Naive B cell (primary cell): Measurements from ENCODE around the gene UGT1A1. TPM values are rescaled to one million over a fixed set of nuclear protein-coding genes. Genes with fewer than 3 reads are reported as not detected.
A peak's percentile ranks its signal among the peaks of the same experiment; 100 is the strongest.

Experiments used
- ATAC-seq, 2 donors: fragments of 150-1000 bp; cut with Tn5 transposase; 2 replicates each; pipeline ENCODE4 v1.10.0; 2021; ENCODE audit warnings: low read depth in 2 of 2, mild to moderate bottlenecking in 2 of 2, moderate library complexity in 2 of 2
- DNase-seq: peaks from one replicate; pipeline ENCODE4 v3.0.0; 2022
- H3K27ac Mint-ChIP-seq, 6 donors: one replicate each; pipeline ENCODE4 v1.8.0; 2020 to 2022; ENCODE audit warnings: mild to moderate bottlenecking in 6 of 6, mixed read lengths in 6 of 6, moderate library complexity in 5 of 6, inconsistent platforms in 2 of 6
- H3K27me3 Mint-ChIP-seq, 3 donors: one replicate each; pipeline ENCODE4 v1.8.0; 2021 to 2022; ENCODE audit warnings: mixed read lengths in 3 of 3, mild to moderate bottlenecking in 1 of 3
- H3K36me3 Mint-ChIP-seq, 2 donors: one replicate each; pipeline ENCODE4 v1.8.0; 2020 to 2022; ENCODE audit warnings: mixed read lengths in 2 of 2, inconsistent platforms in 1 of 2, mild to moderate bottlenecking in 1 of 2
- H3K4me1 Mint-ChIP-seq, 3 donors: one replicate each; pipeline ENCODE4 v1.8.0; 2020 to 2022; ENCODE audit warnings: mixed read lengths in 3 of 3, inconsistent platforms in 1 of 3, mild to moderate bottlenecking in 1 of 3, moderate library complexity in 1 of 3
- H3K4me3 Mint-ChIP-seq, 8 donors: one replicate each; pipeline ENCODE4 v1.8.0; 2020 to 2022; ENCODE audit warnings: mild to moderate bottlenecking in 8 of 8, mixed read lengths in 8 of 8, moderate library complexity in 8 of 8, inconsistent platforms in 2 of 8
- H3K9me3 Mint-ChIP-seq, 7 donors: one replicate each; pipeline ENCODE4 v1.8.0; 2020 to 2022; ENCODE audit warnings: mixed read lengths in 7 of 7, mild to moderate bottlenecking in 5 of 7, inconsistent platforms in 2 of 7, moderate library complexity in 1 of 7
- polyA plus RNA-seq, 6 donors: library from polyadenylated mRNA; unstranded; fragments of 300-500 nt; fragmentation: Illumina TruSeq; gene quantifications; one replicate each; pipeline ENCODE4 v1.2.3, GENCODE V29; 2021; ENCODE audit warnings: low read depth in 6 of 6

Gene UGT1A1
- polyA plus RNA-seq, 6 donors from 2014 or later, result not detected

- H3K4me1 Mint-ChIP-seq, result peaks cover 0 to 4% (median 0%) of the 10 kb centered on the region in 3 donors
- ATAC-seq (no peak), DNase-seq (no peak)
- no peak overlapping the region for H3K4me3 Mint-ChIP-seq
- no peak overlapping the region for H3K27ac Mint-ChIP-seq
- H3K36me3 Mint-ChIP-seq, result no peaks in the 10 kb centered on the region
- H3K27me3 Mint-ChIP-seq, result peaks cover 4 to 35% (median 26%) of the 10 kb centered on the region in 3 donors
- no peaks in the 10 kb centered on the region for H3K9me3 Mint-ChIP-seq
Observed at GRCh38 chr2:233803994-233804393, 43.9 kb downstream of the UGT1A1 start.

- ATAC-seq (no peak), DNase-seq (no peak)
- Mint-ChIP-seq H3K36me3 (no peaks in the 10 kb centered on the region), H3K4me1 (no peaks in the 10 kb centered on the region), H3K27ac (no peak overlapping the region), H3K4me3 (no peak overlapping the region), H3K9me3 (no peaks in the 10 kb centered on the region), H3K27me3 (peaks cover 8 to 43% (median 41%) of the 10 kb centered on the region in 3 donors)
Observed at GRCh38 chr2:233807215-233807865, 47.3 kb downstream of the UGT1A1 start.

- Mint-ChIP-seq H3K4me3 (no peak overlapping the region), H3K9me3 (no peaks in the 10 kb centered on the region), H3K27me3 (peaks cover 6 to 35% (median 33%) of the 10 kb centered on the region in 3 donors), H3K4me1 (no peaks in the 10 kb centered on the region), H3K36me3 (no peaks in the 10 kb centered on the region), H3K27ac (no peak overlapping the region)
- ATAC-seq (no peak), DNase-seq (no peak)
Observed at GRCh38 chr2:233807966-233808935, 48.2 kb downstream of the UGT1A1 start.

GRCh38 chr2:233810385-233810784 is 50.3 kb downstream of the UGT1A1 start:
- Mint-ChIP-seq H3K27me3 (peaks cover 6 to 18% (median 13%) of the 10 kb centered on the region in 3 donors), H3K4me3 (no peak overlapping the region), H3K9me3 (no peaks in the 10 kb centered on the region), H3K27ac (no peak overlapping the region), H3K36me3 (no peaks in the 10 kb centered on the region), H3K4me1 (no peaks in the 10 kb centered on the region)
- ATAC-seq, result no peak
- no peak for DNase-seq

- H3K4me1 Mint-ChIP-seq, result no peaks in the 10 kb centered on the region
- no peak overlapping the region for H3K4me3 Mint-ChIP-seq
- peaks cover 6 to 20% (median 13%) of the 10 kb centered on the region in 3 donors for H3K27me3 Mint-ChIP-seq
- H3K9me3 Mint-ChIP-seq, result no peaks in the 10 kb centered on the region
- DNase-seq (no peak), ATAC-seq (no peak)
- no peaks in the 10 kb centered on the region for H3K36me3 Mint-ChIP-seq
- no peak overlapping the region for H3K27ac Mint-ChIP-seq
Observed at GRCh38 chr2:233811087-233811486, 51.0 kb downstream of the UGT1A1 start.

DNA sequence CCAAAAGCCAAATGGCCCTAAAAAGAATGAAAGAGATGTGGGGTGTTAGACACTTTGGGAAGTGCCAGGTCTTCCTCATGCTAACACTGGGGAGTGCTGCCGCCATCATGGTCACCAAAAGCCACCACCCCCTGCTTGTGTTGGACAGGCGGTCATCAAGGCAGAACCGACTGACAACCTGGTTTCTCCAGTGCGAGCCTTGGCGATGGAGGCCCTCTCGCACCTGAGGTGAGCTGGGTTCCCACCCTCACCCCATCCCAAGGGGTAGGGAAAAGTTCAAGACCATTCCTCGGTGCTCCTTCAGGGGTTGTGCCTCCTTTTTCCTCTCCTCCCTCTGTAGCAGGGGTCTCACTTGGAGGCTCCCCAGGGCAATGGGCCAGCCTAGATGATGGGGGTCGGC is 51.7 kb downstream of the UGT1A1 start:
- no peak overlapping the region for H3K4me3 Mint-ChIP-seq
- H3K27ac Mint-ChIP-seq, result no peak overlapping the region
- H3K27me3 Mint-ChIP-seq, result peaks cover 6 to 25% (median 13%) of the 10 kb centered on the region in 3 donors
- ATAC-seq, result no peak
- H3K4me1 Mint-ChIP-seq, result no peaks in the 10 kb centered on the region
- H3K9me3 Mint-ChIP-seq, result no peaks in the 10 kb centered on the region
- DNase-seq, result no peak
- H3K36me3 Mint-ChIP-seq, result no peaks in the 10 kb centered on the region

DNA sequence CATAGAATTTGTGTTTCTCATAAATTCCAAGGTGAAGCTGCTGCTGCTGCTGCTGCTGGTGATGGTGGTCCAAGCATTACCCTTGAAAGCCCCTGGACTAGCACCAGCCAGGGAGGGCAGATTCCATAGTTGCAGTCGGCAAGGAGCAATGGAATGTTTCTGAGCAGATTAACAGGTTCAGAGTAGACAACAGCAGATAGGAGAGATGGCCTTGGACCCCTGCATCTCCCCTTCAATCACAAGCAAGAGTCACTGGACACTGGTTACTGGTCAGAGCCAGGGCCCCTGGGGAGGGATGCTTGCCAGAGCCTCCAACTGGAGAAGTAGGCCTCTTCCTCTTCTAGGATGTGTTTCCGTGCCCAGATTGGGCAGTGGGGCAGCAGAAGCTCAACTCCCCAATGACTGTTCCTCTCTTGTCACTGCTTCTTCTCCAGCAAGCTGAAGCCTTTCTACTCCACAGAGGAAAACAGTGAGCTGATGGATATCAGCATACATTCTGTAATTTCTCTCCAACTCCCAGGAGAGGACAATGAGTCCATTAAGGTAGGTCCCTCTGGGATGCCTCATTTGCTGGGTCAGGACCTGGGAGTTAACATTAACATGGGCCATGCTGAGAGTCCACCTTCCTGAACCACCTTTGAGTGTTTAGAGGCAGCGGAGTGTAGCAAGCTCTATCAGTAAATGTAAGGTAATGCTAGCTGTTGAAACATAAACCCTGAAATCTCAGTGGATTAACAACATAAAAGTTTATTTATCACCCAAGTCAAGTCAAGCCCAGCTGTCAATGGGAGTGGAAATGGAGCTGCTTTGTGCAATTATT is 53.4 kb downstream of the UGT1A1 start:
- no peak overlapping the region for H3K27ac Mint-ChIP-seq
- no peaks in the 10 kb centered on the region for H3K36me3 Mint-ChIP-seq
- DNase-seq, result no peak
- no peaks in the 10 kb centered on the region for H3K4me1 Mint-ChIP-seq
- no peaks in the 10 kb centered on the region for H3K9me3 Mint-ChIP-seq
- H3K27me3 Mint-ChIP-seq, result peaks cover 6 to 41% (median 19%) of the 10 kb centered on the region in 3 donors
- no peak for ATAC-seq
- no peak overlapping the region for H3K4me3 Mint-ChIP-seq

DNA sequence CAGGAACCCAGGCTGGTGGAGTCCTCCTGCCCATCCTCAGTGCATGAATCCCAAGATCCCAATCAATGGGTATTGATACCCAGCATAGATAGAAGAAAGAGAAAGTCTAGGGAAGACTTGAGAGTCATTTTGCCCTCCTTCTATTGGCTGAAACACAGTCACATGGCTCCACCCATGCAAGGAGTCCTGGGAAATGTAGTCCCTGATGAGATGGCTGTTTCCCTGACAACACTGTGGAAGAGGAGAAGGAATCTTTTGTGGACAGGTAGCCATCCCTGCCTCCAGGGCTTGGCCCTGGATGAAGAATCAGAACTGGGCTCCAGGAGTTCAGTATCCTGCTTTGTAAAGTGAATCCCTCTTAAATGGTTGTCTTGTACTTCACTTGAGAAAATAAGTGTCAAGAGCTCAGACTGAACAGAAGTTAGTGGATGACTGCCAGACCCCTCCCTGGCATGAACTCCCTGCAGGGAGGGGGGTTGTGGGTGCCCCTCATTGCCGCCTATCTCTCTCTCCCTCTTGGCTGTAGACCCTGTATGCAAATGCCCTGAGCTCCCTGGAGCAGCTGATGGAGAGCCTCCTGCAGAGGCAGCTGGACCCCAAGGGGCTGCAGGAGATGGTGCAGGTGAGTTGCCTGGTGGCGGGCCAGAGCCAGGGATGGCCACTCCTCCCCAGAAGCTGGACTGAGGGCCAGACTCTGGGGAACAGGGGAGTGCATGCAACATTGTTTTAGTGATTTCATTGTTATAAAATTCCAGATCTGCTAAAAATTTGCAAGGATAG is 54.2 kb downstream of the UGT1A1 start:
- no peak overlapping the region for H3K27ac Mint-ChIP-seq
- DNase-seq, result no peak
- H3K4me1 Mint-ChIP-seq, result no peaks in the 10 kb centered on the region
- no peak for ATAC-seq
- H3K27me3 Mint-ChIP-seq, result peaks cover 6 to 41% (median 17%) of the 10 kb centered on the region in 3 donors
- H3K9me3 Mint-ChIP-seq, result no peaks in the 10 kb centered on the region
- no peaks in the 10 kb centered on the region for H3K36me3 Mint-ChIP-seq
- no peak overlapping the region for H3K4me3 Mint-ChIP-seq

GRCh38 chr2:233815861-233816260 is 55.8 kb downstream of the UGT1A1 start:
- DNase-seq (no peak), ATAC-seq (no peak)
- no peak overlapping the region for H3K4me3 Mint-ChIP-seq
- H3K9me3 Mint-ChIP-seq, result no peaks in the 10 kb centered on the region
- H3K27me3 Mint-ChIP-seq, result peaks cover 4 to 40% (median 15%) of the 10 kb centered on the region in 3 donors
- H3K27ac Mint-ChIP-seq, result no peak overlapping the region
- H3K4me1 Mint-ChIP-seq, result no peaks in the 10 kb centered on the region
- H3K36me3 Mint-ChIP-seq, result no peaks in the 10 kb centered on the region

GRCh38 chr2:233816334-233816733 is 56.3 kb downstream of the UGT1A1 start:
- no peaks in the 10 kb centered on the region for H3K4me1 Mint-ChIP-seq
- H3K27me3 Mint-ChIP-seq, result peaks cover 7 to 41% (median 11%) of the 10 kb centered on the region in 3 donors
- H3K27ac Mint-ChIP-seq, result no peak overlapping the region
- ATAC-seq (no peak), DNase-seq (no peak)
- H3K4me3 Mint-ChIP-seq, result peak overlapping the region in 1 of 8 donors; percentile 36
- no peaks in the 10 kb centered on the region for H3K36me3 Mint-ChIP-seq
- no peaks in the 10 kb centered on the region for H3K9me3 Mint-ChIP-seq

DNA sequence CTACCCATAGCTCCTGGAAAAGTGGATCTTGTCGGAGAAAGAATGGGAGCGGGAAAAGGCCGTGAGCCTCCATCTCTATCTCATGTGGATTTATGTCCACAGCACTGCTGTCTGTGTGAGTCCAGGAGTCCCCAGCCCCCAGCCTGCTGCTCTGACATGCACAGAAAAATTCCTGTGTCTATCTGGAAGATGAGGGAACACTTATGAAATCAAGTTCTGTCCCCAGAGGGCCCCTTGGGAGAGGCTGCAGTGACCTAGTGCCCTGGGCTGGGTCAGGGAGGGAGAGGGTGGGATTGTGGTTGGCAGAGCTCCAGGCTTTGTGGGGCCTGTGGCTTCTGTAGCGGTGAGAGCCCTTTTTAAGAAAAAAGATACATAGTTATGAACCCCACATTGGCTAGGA is 56.7 kb downstream of the UGT1A1 start:
- Mint-ChIP-seq H3K27me3 (peaks cover 8 to 37% (median 11%) of the 10 kb centered on the region in 3 donors), H3K4me1 (no peaks in the 10 kb centered on the region), H3K9me3 (no peaks in the 10 kb centered on the region), H3K4me3 (no peak overlapping the region), H3K36me3 (no peaks in the 10 kb centered on the region), H3K27ac (no peak overlapping the region)
- ATAC-seq (no peak), DNase-seq (no peak)

GRCh38 chr2:233817361-233817911 is 57.4 kb downstream of the UGT1A1 start:
- ATAC-seq (no peak), DNase-seq (no peak)
- H3K27ac Mint-ChIP-seq, result no peak overlapping the region
- H3K4me1 Mint-ChIP-seq, result no peaks in the 10 kb centered on the region
- H3K27me3 Mint-ChIP-seq, result peaks cover 8 to 31% (median 11%) of the 10 kb centered on the region in 3 donors
- no peaks in the 10 kb centered on the region for H3K36me3 Mint-ChIP-seq
- H3K4me3 Mint-ChIP-seq, result no peak overlapping the region
- no peaks in the 10 kb centered on the region for H3K9me3 Mint-ChIP-seq
